Measurements from ENCODE around the gene ADH1C.
"Not testable (repeated sequence)": the region's sequence is repeated elsewhere in the genome, so short reads cannot be mapped to it uniquely, and the experiment has no call there.

ADH1C gene

GRCh38 chr4:99357948-99358347 lies 5.4 kb upstream of the ADH1C start:
- DNase-seq (ENCODE audit: low read depth in 2 of 2) = no peak

GRCh38 chr4:99356992-99357391 lies 4.4 kb upstream of the ADH1C start:
- no peak for DNase-seq (ENCODE audit: low read depth in 2 of 2)

- not testable (repeated sequence) for DNase-seq (ENCODE audit: low read depth in 2 of 2)
These were observed 3.6 kb upstream of the ADH1C start for GRCh38 chr4:99356149-99356548.

DNA sequence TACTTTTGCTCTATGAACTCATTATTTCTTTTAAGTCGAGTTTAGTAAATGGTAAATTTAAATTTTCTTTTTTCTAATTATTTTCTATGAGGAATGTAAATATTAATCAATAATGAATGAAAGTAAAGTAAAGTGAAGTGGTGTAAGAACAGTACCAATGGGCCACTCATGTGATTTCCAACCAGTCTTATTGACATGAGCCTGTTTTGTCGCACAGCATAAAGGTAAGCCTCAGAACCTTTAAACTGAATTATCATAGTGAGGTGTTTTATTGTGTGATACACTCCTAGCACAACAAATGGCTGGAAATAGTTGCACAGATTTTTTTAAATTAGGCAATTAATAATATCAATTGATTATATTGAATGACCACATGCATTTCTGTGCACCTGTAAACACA lies 1.1 kb downstream of the ADH1C start:
- DNase-seq (ENCODE audit: low read depth in 2 of 2) = no peak

DNA sequence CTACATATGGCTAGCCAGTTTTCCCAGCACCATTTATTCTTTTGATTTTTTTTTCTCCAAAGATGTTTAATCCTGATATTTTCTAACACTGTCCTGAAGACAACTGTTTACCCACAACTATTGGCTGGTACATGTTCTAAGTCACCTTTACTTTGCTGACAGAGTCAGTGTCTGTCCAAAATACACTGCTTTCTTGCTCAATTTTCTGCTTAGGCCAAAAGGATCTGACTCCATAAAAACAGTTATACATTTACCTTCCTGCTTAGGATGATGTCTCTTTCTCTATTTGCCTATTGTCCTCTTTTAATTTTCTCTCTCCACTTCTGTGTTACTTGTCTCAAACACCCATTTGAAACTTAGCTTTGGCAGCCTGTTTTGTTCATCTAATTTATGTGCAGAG lies 3.2 kb downstream of the ADH1C start:
- no peak for DNase-seq (ENCODE audit: low read depth in 2 of 2)

- DNase-seq (ENCODE audit: low read depth in 2 of 2) = not testable (repeated sequence)
These were observed 9.9 kb downstream of the ADH1C start for GRCh38 chr4:99342624-99343023.

DNA sequence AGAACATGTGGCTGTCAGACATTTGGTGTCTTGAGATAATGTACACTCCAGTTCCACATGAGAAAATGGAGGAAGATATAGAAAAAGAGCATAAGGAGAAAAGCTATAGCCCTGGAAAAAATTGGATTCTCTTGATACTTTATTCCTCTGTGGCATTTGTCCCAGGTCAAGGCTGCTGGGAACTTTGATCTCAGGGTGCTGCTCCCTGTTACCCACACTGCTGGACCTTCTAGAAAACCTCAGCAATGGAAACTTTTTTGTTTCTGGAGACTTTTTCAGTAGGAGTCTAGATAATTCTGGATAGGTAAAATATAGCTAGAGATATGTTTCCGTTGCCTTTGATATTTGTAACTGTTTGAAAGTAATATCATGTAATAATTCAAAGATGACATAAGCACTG lies 11.1 kb downstream of the ADH1C start:
- DNase-seq (ENCODE audit: low read depth in 2 of 2) = no peak

GRCh38 chr4:99339172-99339571 lies 13.4 kb downstream of the ADH1C start:
- no peak for DNase-seq (ENCODE audit: low read depth in 2 of 2)

- no peak for DNase-seq (ENCODE audit: low read depth in 2 of 2)
These were observed 16.0 kb downstream of the ADH1C start for GRCh38 chr4:99336553-99336952.

DNA sequence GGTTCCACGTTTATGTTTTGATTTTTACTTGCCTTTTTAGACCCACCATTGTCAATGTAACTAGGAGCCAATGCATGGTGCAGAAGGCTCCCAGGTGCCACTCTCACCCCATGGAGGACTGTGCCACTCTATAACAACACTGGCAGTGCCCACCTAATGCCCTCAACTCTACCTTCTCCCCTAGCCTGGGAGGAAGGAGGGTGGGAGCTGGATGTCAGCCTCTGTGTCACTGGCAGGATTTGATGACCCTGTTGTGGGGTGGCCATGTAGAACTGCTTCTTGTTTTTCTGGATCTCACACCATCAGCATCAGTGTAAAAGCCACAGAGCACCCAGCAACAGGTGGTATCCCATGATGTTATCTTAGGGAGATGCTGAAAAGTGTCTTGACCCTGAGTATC lies 17.7 kb downstream of the ADH1C start:
- DNase-seq (ENCODE audit: low read depth in 2 of 2) = no peak

DNA sequence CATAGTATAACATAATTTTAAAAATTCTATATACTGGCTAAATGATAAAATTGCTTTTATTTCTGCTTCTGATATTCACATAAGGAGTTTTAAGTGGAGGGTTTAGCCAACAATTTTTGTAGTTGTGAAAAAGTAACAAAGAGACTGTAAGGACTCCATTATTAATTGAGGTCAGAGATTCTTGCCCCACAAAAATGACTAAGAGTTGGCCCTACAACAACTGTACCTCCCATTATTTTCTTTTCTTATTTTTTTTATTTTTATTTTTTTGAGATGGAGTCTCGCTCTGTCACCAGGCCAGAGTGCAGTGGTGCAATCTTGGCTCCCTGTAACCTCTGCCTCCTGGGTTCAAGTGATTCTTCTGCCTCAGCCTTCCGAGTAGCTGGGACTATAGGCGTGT lies 21.9 kb downstream of the ADH1C start:
- DNase-seq (ENCODE audit: low read depth in 2 of 2) = no peak

- no peak for DNase-seq (ENCODE audit: low read depth in 2 of 2)
These were observed 22.7 kb downstream of the ADH1C start for GRCh38 chr4:99329876-99330275.

GRCh38 chr4:99324979-99325378 lies 27.6 kb downstream of the ADH1C start:
- DNase-seq (ENCODE audit: low read depth in 2 of 2) = no peak

DNA sequence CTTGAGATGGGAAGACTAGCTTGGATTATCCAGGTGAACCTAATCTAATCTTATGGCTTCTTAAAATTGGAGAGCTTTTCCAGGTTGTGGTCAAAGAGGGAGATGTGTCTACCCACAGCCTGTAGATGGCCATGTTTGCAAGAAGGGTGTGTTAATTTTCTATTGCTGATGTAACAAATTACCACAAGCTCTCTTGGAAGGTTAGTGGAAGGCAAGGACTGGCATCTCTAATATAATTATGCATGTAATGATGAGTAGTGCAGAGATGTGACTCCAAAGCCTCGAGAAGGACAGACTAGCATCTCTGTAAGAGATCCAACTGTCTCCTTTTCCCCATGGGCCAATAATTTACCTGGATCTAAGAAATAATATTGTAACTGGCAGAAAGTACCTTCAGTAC lies 28.2 kb downstream of the ADH1C start:
- DNase-seq (ENCODE audit: low read depth in 2 of 2) = no peak

GRCh38 chr4:99323756-99324155 lies 28.8 kb downstream of the ADH1C start:
- DNase-seq (ENCODE audit: low read depth in 2 of 2) = no peak

GRCh38 chr4:99321241-99322191 lies 31.0 kb downstream of the ADH1C start, which contains the start of gene ADH1B:
Gene ADH1B (minus strand): TSS chr4:99321401. CDS start chr4:99321331, 70 bp downstream.
- no peak for DNase-seq (ENCODE audit: low read depth in 2 of 2)

GRCh38 chr4:99317811-99318210 lies 34.7 kb downstream of the ADH1C start:
- not testable (repeated sequence) for DNase-seq (ENCODE audit: low read depth in 2 of 2)

GRCh38 chr4:99317354-99317753 lies 35.2 kb downstream of the ADH1C start:
- DNase-seq (ENCODE audit: low read depth in 2 of 2) = no peak

DNA sequence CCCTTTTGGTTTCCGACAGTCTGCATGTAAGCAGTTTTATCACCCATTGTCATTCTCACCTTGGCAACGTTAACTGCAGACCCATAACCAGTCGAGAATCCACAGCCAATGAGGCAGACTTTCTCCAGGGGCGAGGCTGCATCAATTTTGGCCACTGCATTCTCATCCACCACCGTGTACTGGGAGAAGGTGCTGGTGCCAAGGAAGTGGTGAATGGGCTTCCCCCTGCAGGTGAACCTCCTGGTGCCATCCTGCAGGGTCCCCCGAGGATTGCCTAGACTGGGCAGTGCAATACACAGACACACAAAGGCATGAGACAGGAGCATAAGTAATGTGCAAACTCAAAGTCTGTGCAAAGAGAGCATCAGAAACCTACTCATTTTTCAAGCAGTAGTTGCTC lies 36.7 kb downstream of the ADH1C start:
- DNase-seq (ENCODE audit: low read depth in 2 of 2) = no peak

DNA sequence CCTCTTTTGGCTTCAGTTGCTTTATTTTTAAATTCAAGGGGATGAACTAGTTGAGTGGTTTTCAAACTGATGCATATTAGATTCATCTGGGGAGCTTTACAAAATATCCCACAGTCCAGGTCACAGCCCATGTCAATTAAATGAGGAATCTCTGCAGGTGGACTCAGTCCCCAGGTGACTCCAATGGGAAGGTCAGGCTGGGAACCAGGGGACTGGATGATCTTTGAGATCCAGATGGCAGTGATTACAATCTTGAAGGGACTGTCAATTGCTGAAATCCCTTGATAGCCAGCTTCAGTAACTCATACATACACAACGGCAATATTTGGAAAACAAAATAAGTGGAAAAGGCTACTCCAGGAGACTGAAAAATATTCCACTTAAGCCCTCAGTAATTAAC lies 38.3 kb downstream of the ADH1C start:
- no peak for DNase-seq (ENCODE audit: low read depth in 2 of 2)

DNA sequence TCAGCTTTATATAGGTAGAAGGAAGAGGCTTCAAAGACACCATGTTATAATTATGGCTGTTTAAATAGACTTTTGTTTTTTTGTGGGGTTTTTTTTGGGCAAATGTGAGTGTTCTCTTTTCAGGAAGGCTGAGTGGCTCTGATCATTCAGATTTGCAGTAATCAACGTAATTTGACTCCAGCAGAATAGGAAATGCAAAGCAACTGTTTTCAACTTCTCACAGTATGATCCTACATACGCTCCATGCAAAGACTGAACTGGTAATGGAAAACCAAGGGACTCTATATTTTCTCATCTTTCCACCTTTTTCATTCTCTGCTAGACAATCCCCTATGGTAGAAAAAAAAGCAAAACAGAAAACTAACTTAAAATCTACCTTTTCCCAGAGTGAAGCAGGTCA lies 42.2 kb downstream of the ADH1C start:
- DNase-seq (ENCODE audit: low read depth in 2 of 2) = no peak

GRCh38 chr4:99305638-99306400 lies 46.7 kb downstream of the ADH1C start:
- DNase-seq (ENCODE audit: low read depth in 2 of 2) = no peak

Measured in stimulated activated CD8-positive, alpha-beta memory T cell treated with anti-CD3 and anti-CD28 coated beads, Interleukin-2, amount 100 ng/mL, for 1 hour (primary cell).